GM18858 (cell line): ENCODE data around the gene MYO5B.

Source experiments
- ATAC-seq: cut with Tn5 transposase; IDR thresholded peaks from one replicate; pipeline ENCODE4 v1.9.1; 2021; ENCODE audit not compliant: unreplicated experiment

MYO5B gene

DNA sequence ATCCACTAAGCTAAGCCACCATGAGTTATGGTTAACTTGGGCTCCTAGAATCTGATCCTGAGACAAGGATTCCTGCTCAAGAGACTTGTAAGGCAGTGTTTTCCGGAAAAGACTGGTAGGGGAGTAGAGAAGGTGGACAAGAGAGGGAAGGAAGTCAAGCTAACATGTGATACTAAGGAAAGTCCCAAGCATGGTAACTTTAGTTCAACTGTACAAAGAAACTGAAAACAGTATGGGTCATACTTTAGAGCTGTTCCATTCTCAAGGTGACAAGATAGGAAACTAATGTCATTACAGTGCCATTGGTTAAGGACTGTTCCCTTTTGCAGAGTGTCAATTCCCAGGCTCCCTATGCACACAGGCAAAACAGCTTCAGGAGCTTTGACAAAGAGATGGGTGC lies 5.8 kb downstream of the MYO5B start:
- ATAC-seq: no peak

DNA sequence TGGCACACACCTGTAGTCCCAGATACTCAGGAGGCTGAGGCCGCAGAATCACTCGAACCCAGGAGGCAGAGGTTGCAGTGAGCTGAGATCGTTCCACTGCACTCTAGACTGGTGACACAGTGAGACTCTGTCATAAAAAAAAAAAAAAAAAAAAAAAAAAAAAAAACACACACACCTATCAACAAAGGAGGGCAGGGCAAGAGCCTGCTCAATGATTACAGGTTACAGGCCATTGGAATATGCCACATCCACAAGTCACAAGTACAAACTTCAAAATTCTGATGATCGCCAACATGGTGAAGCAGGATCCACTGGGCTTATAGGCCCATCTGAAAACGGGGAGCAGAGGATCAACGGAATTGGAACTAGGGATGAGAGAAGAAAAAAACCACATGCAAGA lies 6.3 kb downstream of the MYO5B start:
- no peak for ATAC-seq

DNA sequence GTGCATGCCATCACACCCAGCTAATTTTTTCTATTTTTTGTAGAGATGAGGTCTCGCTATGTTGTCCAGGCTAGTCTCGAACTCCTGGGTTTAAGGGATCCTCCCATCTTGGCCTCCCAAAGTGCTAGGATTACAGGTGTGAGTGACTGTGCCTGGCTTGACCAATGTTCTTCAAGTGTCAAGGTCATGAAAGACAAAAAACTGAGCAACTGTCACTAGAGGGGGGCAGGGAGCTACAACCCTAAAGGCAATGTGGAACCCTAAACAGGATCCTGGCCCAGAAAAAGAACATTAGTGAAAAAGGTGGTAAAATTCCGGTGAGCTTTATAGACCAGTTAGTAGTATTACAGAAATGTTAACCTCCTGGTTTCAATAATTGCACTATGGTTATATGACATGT lies 7.3 kb downstream of the MYO5B start:
- ATAC-seq: no peak

DNA sequence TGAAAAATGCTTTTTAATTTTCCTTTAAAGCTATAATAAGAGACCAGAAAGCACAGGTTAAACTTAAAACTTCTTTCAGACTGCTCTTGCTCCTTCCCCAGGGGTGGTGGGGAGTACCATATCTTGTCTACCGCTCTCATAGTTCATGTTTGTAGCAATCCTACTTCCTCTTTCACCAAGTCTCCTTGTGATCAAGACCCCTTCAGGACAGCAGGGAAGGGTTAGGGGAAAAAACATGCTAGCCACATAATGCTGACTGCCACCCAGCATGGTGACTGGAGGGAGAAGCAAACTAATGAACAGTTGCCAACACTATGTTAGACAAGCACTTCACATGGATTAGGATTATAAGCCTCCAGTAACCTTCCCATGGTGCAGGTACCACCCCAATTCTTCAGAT lies 8.6 kb downstream of the MYO5B start:
- no peak for ATAC-seq

GRCh38 chr18:50183556-50183955 lies 11.4 kb downstream of the MYO5B start:
- ATAC-seq: no peak

DNA sequence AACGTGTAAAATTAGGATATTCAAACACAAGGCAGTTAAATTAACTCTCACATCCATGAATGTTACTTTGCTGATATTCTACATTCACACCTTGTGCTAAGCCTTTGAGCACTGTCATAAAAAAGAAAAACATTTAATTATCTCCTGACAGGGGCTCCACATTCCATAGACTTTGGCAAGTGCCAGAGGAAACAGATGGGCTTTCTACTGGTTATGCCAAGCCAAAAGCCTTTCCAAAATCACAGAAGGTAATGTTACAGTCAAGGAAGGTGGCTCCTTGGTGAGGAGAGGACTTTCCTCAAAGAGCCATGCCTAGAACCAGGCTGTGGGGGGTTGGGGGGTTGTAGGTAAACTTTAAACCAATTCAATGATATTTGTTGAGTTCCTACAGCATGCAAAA lies 12.4 kb downstream of the MYO5B start:
- ATAC-seq: no peak

DNA sequence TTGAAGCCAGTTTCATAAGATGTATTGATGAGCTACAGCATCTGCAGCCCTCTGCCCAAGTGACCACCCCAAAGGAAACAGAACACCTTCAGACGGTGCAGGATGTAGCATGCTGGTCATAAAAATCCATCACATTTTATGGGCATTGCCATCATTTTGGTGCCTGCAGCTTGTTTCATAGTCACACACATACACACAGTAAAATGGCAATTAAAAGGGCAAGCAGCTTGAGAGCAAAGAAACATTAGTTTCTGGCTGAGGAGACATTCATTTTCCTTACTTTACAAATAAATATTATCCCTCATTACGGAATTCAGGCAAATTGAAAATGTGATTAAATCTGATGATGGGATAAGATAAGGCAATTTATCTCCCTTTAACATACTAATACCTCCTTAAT lies 13.4 kb downstream of the MYO5B start:
- ATAC-seq: no peak

DNA sequence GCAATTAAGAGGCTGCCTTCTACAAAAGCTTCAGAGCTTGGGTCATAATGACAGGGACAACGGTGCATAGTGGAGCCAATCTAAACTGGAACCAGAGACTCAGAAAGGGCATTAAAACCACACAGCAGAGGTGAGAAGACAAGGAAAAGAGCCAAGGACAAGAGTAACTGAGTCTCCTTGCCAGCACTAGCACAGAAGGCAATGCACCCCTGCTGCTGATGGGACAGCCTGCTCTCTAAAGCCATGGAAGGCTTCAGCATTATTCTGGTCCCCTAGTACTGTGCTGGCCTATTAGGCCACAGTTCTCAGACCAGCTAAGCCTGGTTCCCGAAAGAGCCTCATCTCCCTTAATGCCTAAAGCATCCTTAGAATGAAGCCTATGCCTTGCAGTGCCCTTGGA lies 15.5 kb downstream of the MYO5B start:
- ATAC-seq: no peak

GRCh38 chr18:50177294-50177992 lies 17.5 kb downstream of the MYO5B start:
- ATAC-seq: no peak

GRCh38 chr18:50172367-50172766 lies 22.6 kb downstream of the MYO5B start:
- ATAC-seq: no peak

- no peak for ATAC-seq
Measured at GRCh38 chr18:50171406-50171805, 23.5 kb downstream of the MYO5B start.

GRCh38 chr18:50170004-50170403 lies 24.9 kb downstream of the MYO5B start:
- ATAC-seq: no peak

- no peak for ATAC-seq
Measured at GRCh38 chr18:50169149-50169548, 25.8 kb downstream of the MYO5B start.

DNA sequence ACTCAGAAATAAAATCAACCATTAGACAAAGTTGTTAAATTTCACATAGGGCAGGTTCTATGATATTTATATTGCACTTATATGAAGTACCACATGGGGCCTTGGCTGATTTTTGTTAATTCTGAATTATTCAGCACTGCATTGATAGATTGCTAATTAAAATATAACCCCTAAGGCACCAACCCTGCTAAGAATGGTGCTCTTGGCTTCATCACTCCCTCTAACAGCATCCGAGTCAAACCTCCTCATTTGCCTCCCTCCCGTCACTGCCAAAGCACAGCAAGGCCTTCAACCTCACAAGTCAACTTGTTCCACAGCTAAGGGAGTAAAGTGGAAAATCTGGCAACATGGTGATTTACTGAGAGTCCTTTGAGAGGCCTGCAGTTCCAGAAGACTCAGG lies 27.0 kb downstream of the MYO5B start:
- ATAC-seq: no peak

- ATAC-seq: no peak
Measured at GRCh38 chr18:50166901-50167300, 28.0 kb downstream of the MYO5B start.

DNA sequence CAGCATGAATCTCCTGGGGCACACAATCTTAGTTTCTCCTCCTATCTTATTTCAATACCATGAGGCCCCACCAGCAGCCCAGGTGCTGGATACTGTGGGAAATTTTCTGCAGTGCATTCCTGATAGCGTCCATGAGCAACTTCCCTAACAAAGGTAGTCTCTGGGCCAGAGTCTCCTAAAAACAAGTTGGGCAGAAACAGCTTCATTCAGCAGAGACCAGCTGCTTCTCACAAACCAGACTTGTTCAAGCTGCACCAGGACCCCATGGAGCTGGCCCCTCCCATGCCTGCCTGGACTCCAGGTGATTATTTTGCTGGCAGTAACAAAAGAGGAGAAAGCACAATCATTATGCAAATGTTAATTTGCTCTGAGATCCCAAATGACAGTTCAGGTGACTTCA lies 31.4 kb downstream of the MYO5B start:
- ATAC-seq: no peak

GRCh38 chr18:50162486-50163304 lies 32.3 kb downstream of the MYO5B start:
- no peak for ATAC-seq

GRCh38 chr18:50161597-50162205 lies 33.2 kb downstream of the MYO5B start:
- no peak for ATAC-seq

DNA sequence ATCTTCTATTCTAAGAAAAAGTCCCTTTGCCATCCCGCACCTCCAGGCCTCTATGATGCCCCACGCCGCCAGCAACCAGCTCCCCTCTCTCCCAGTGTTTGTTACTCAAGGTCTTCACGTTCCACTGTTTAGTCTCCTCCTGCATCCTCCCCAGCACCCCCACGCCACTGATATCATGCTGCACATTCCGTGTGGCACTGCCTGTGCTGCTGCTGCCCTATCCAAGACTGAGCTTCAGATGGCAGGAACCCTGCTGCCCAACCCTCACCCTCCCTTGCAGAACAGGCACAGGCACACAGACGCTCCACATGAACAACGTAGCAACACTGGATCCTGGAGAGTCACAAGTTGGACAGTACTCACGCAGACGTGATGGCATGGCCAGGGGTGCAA lies 35.3 kb downstream of the MYO5B start:
- no peak for ATAC-seq

GRCh38 chr18:50158866-50159653 lies 35.9 kb downstream of the MYO5B start:
- no peak for ATAC-seq

DNA sequence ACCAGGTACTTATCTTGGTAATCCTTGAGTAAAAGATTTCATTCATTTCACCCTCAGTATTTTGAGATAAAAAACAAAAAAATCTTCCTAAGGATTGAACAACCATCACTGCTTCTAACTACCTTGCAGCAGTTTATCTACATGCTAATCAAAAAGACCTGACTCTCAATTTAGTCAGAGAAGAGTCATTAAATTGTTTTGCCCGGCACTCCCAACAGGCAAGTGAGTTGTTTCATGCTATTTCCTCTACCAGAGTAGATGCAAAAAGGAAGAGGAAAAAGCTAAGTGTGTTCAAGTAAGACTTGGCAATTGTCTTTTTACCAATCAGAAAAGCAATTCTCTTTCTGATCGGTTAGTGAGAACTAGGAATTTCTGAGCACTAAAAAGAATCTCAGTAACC lies 39.5 kb downstream of the MYO5B start:
- ATAC-seq: no peak
